H9 (cell line): ENCODE results near the gene KCNAB3. TPM values are rescaled to one million over a fixed set of nuclear protein-coding genes. Genes with fewer than 3 reads are reported as not detected.

Experiments
- DNase-seq: peaks from one replicate; pipeline ENCODE4 v3.0.0-alpha.2; 2017
- H2AFZ ChIP-seq: one replicate; pipeline ENCODE4 v1.6.1; 2013; ENCODE audit warnings: mild to moderate bottlenecking, low read length, control low read depth, moderate library complexity
- H2AK5ac ChIP-seq: 2 replicates; pipeline ENCODE4 v1.6.1; 2013; ENCODE audit warnings: low read length, control low read depth, mixed read lengths; ENCODE audit not compliant: insufficient read length
- H2BK120ac ChIP-seq: one replicate; pipeline ENCODE4 v1.6.1; 2013; ENCODE audit warnings: low read depth, mild to moderate bottlenecking, low read length, control low read depth, inconsistent platforms; ENCODE audit not compliant: poor library complexity, severe bottlenecking
- H2BK12ac ChIP-seq: 2 replicates; pipeline ENCODE4 v1.6.1; 2013; ENCODE audit warnings: low read length, control low read depth, mixed read lengths, low read depth; ENCODE audit not compliant: insufficient read length
- H2BK15ac ChIP-seq: 2 replicates; pipeline ENCODE4 v1.6.1; 2013; ENCODE audit warnings: low read depth, low read length, control low read depth
- H2BK20ac ChIP-seq: one replicate; pipeline ENCODE4 v1.6.1; 2013; ENCODE audit warnings: low read depth, mild to moderate bottlenecking, low read length, control low read depth, inconsistent platforms; ENCODE audit not compliant: poor library complexity, severe bottlenecking
- H2BK5ac ChIP-seq: 2 replicates; pipeline ENCODE4 v1.6.1; 2013; ENCODE audit warnings: low read length, control low read depth, mixed read lengths; ENCODE audit not compliant: insufficient read length
- H3K14ac ChIP-seq: 2 replicates; pipeline ENCODE4 v1.6.1; 2013; ENCODE audit warnings: low read length, control low read depth; ENCODE audit not compliant: insufficient read depth
- H3K18ac ChIP-seq: 2 replicates; pipeline ENCODE4 v1.6.1; 2013; ENCODE audit warnings: low read depth, mild to moderate bottlenecking, mixed read lengths, low read length, control low read depth; ENCODE audit not compliant: insufficient read length
- H3K23ac ChIP-seq: 2 replicates; pipeline ENCODE4 v1.6.1; 2013; ENCODE audit warnings: low read length, control low read depth, mixed read lengths, low read depth; ENCODE audit not compliant: insufficient read length
- H3K23me2 ChIP-seq: 2 replicates; pipeline ENCODE4 v1.6.1; 2013; ENCODE audit warnings: low read depth, mild to moderate bottlenecking, mixed read lengths, low read length, control low read depth; ENCODE audit not compliant: insufficient read length, poor library complexity, severe bottlenecking
- H3K27ac ChIP-seq: 2 replicates; pipeline ENCODE4 v1.5.1; 2013; ENCODE audit warnings: low read length, control low read depth, mixed read lengths, low read depth; ENCODE audit not compliant: insufficient read length
- H3K27me3 ChIP-seq: 2 replicates; pipeline ENCODE4 v1.6.1; 2013; ENCODE audit warnings: low read length, control low read depth, inconsistent platforms; ENCODE audit not compliant: insufficient read depth
- H3K4ac ChIP-seq: 2 replicates; pipeline ENCODE4 v1.6.1; 2013; ENCODE audit warnings: low read depth, mild to moderate bottlenecking, control low read depth, inconsistent platforms, low read length, moderate library complexity
- H3K4me1 ChIP-seq: 2 replicates; pipeline ENCODE4 v1.6.1; 2013; ENCODE audit warnings: low read length, control low read depth, inconsistent platforms; ENCODE audit not compliant: insufficient read depth
- H3K4me2 ChIP-seq: 2 replicates; pipeline ENCODE4 v1.6.1; 2013; ENCODE audit warnings: low read length, control low read depth, mixed read lengths; ENCODE audit not compliant: insufficient read length, insufficient read depth
- H3K56ac ChIP-seq: 2 replicates; pipeline ENCODE4 v1.6.1; 2013; ENCODE audit warnings: low read depth, mild to moderate bottlenecking, mixed read lengths, low read length, control low read depth; ENCODE audit not compliant: insufficient read length
- H3K79me1 ChIP-seq: 2 replicates; pipeline ENCODE4 v1.6.1; 2013; ENCODE audit warnings: low read depth, mild to moderate bottlenecking, moderate library complexity, low read length, control low read depth, inconsistent platforms; ENCODE audit not compliant: insufficient read depth, poor library complexity, severe bottlenecking
- H3K79me2 ChIP-seq: 2 replicates; pipeline ENCODE4 v1.6.1; 2013; ENCODE audit warnings: low read length, control low read depth, inconsistent platforms; ENCODE audit not compliant: insufficient read depth
- H3K9ac ChIP-seq: 2 replicates; pipeline ENCODE4 v1.6.1; 2013; ENCODE audit warnings: low read length, control low read depth, mixed read lengths; ENCODE audit not compliant: insufficient read length; ENCODE audit errors: extremely low read depth
- H3K9me3 ChIP-seq: one replicate; pipeline ENCODE4 v1.6.1; 2013; ENCODE audit warnings: low read depth, low read length, inconsistent platforms; ENCODE audit not compliant: control insufficient read depth
- H3T11ph ChIP-seq: one replicate; pipeline ENCODE4 v1.6.1; 2013; ENCODE audit warnings: mild to moderate bottlenecking, low read length, control low read depth, inconsistent platforms
- H4K20me1 ChIP-seq: one replicate; pipeline ENCODE4 v1.6.1; 2013; ENCODE audit not compliant: control insufficient read depth, insufficient read length, insufficient read depth
- H4K5ac ChIP-seq: 2 replicates; pipeline ENCODE4 v1.6.1; 2013; ENCODE audit warnings: low read depth, mild to moderate bottlenecking, mixed read lengths, low read length, control low read depth; ENCODE audit not compliant: insufficient read length
- H4K8ac ChIP-seq: replicated peaks from 2 replicates; pipeline ENCODE4 v1.6.1; 2013; ENCODE audit warnings: low read length, control low read depth, mixed read lengths, low read depth; ENCODE audit not compliant: insufficient read length
- H4K91ac ChIP-seq: 2 replicates; pipeline ENCODE4 v1.6.1; 2013; ENCODE audit warnings: low read depth, mild to moderate bottlenecking, moderate library complexity, mixed read lengths, low read length, control low read depth; ENCODE audit not compliant: insufficient read length
- H3K27ac Mint-ChIP-seq, 3 experiments: 2 replicates in 2 of 3; 3 replicates in 1 of 3; pipeline ENCODE4 v1.8.0; 2020 to 2021; ENCODE audit warnings: mixed read lengths in 3 of 3, mild to moderate bottlenecking in 1 of 3, moderate library complexity in 1 of 3
- H3K27me3 Mint-ChIP-seq: 2 replicates; pipeline ENCODE4 v1.8.0; 2021; ENCODE audit warnings: low read depth, mild to moderate bottlenecking, moderate library complexity, mixed read lengths
- H3K36me3 Mint-ChIP-seq, 3 experiments: 2 replicates in 2 of 3; 3 replicates in 1 of 3; pipeline ENCODE4 v1.8.0; 2020 to 2021; ENCODE audit warnings: low read depth in 3 of 3, mixed read lengths in 3 of 3; ENCODE audit not compliant: insufficient read depth in 1 of 3
- H3K4me1 Mint-ChIP-seq, 2 experiments: 2 replicates each; pipeline ENCODE4 v1.8.0; 2020; ENCODE audit warnings: mixed read lengths in 2 of 2
- H3K4me3 Mint-ChIP-seq, 2 experiments: 2 replicates in 1 of 2; 3 replicates in 1 of 2; pipeline ENCODE4 v1.8.0; 2020 to 2021; ENCODE audit warnings: mild to moderate bottlenecking in 2 of 2, mixed read lengths in 2 of 2, moderate library complexity in 1 of 2
- H3K9me3 Mint-ChIP-seq, 2 experiments: 2 replicates in 1 of 2; 3 replicates in 1 of 2; pipeline ENCODE4 v1.8.0; 2020; ENCODE audit warnings: mild to moderate bottlenecking in 2 of 2, mixed read lengths in 2 of 2, moderate library complexity in 1 of 2
- CTCF ChIP-seq: fragments of 200-600 bp; sonication (generic); conservative IDR thresholded peaks from 3 replicates; pipeline ENCODE4 v1.8.0; 2021; ENCODE audit warnings: antibody characterized with exemption, mild to moderate bottlenecking
- WGBS: extraction: QIAGEN DNeasy Blood & Tissue Kit; methylation state at CpG from one replicate; pipeline ENCODE4 v1.1.7; 2013; ENCODE audit warnings: missing lambda C conversion rate, low lambda C conversion rate, mixed read lengths; ENCODE audit not compliant: insufficient read length; ENCODE audit errors: extremely low coverage; 5-methylcytosine and 5-hydroxymethylcytosine counted together
- total RNA-seq: library from RNA; stranded (reverse); gene quantifications from 2 replicates; pipeline ENCODE4 v1.2.1, GENCODE V29; 2021

The KCNAB3 gene
- total RNA-seq, 1 experiment from 2014 or later, result 6.4 TPM

- peaks cover 12 to 45% (median 39%) of the 10 kb centered on the region in 3 experiments; a peak in 6 of 7 replicates for H3K36me3 Mint-ChIP-seq
- H3K4me2 ChIP-seq, result no peak overlapping the region
- H3K56ac ChIP-seq, result no peak overlapping the region
- no peak overlapping the region for H3K27ac ChIP-seq
- H3K27me3 ChIP-seq, result no peaks in the 10 kb centered on the region
- H2AK5ac ChIP-seq, result no peak overlapping the region
- no peaks in the 10 kb centered on the region for H3K79me1 ChIP-seq
- H2BK20ac ChIP-seq, result no peak overlapping the region
- H3K9ac ChIP-seq, result no peak overlapping the region
- H2BK12ac ChIP-seq, result no peak overlapping the region
- no peak overlapping the region for H3K23ac ChIP-seq
- H4K91ac ChIP-seq, result no peak overlapping the region
- H2BK120ac ChIP-seq, result no peak overlapping the region
- no peak overlapping the region for H3T11ph ChIP-seq
- no peaks in the 10 kb centered on the region; the same call in 1 of the 2 replicates for H3K27me3 Mint-ChIP-seq
- no peaks in the 10 kb centered on the region for H3K79me2 ChIP-seq
- H2BK15ac ChIP-seq, result no peak overlapping the region
- H3K4me1 ChIP-seq, result no peaks in the 10 kb centered on the region
- DNase-seq, result no peak
- no peak overlapping the region for H3K4me3 Mint-ChIP-seq
- H3K4ac ChIP-seq, result no peak overlapping the region
- no peak overlapping the region for H2AFZ ChIP-seq
- no peak for TF ChIP-seq CTCF
- no peak overlapping the region for H3K18ac ChIP-seq
- H2BK5ac ChIP-seq, result no peak overlapping the region
- no peak overlapping the region for H3K14ac ChIP-seq
- H3K27ac Mint-ChIP-seq, result no peak overlapping the region
- H3K9me3 ChIP-seq, result no peaks in the 10 kb centered on the region
- H4K8ac ChIP-seq, result no peak overlapping the region
- H3K4me1 Mint-ChIP-seq, result peaks cover 0 to 6% of the 10 kb centered on the region in 2 experiments; a peak in 2 of 4 replicates
- no peaks in the 10 kb centered on the region for H4K20me1 ChIP-seq
- no peaks in the 10 kb centered on the region for H3K9me3 Mint-ChIP-seq
- H4K5ac ChIP-seq, result no peak overlapping the region
- no peaks in the 10 kb centered on the region for H3K23me2 ChIP-seq
- WGBS, result no CpG with 5 or more reads among the region's 3 CpGs
These were observed 20.9 kb upstream of the KCNAB3 start for GRCh38 chr17:7950578-7950977.
